ENCODE data around the gene CUX1. TPM values are rescaled to one million over a fixed set of nuclear protein-coding genes. Genes with fewer than 3 reads are reported as not detected.

The CUX1 gene
- total RNA-seq, 1 donor, result 46.2 TPM

- H3K4me3 ChIP-seq (ENCODE audit: low read depth, low read length), result no peak overlapping the region
- no peak for TF ChIP-seq CTCF (IDR thresholded peaks at IDR 0.05; ENCODE audit: insufficient read depth, low read depth, low read length)
- DNase-seq (ENCODE audit: low read depth), result no peak
Observed at GRCh38 chr7:102120666-102121195, 303.3 kb downstream of the CUX1 start.

GRCh38 chr7:102122026-102122425 lies 304.6 kb downstream of the CUX1 start:
- TF ChIP-seq CTCF (IDR thresholded peaks at IDR 0.05; ENCODE audit: insufficient read depth, low read depth, low read length), result no peak
- peak; percentile 85 for DNase-seq (ENCODE audit: low read depth)
- peak overlapping the region; percentile 1 for H3K4me3 ChIP-seq (ENCODE audit: low read depth, low read length)

- TF ChIP-seq CTCF (IDR thresholded peaks at IDR 0.05; ENCODE audit: insufficient read depth, low read depth, low read length), result no peak
- no peak overlapping the region for H3K4me3 ChIP-seq (ENCODE audit: low read depth, low read length)
- DNase-seq (ENCODE audit: low read depth), result peak; percentile 97
Observed at GRCh38 chr7:102125127-102125596, 307.7 kb downstream of the CUX1 start.

- DNase-seq (ENCODE audit: low read depth), result no peak
- TF ChIP-seq CTCF (IDR thresholded peaks at IDR 0.05; ENCODE audit: insufficient read depth, low read depth, low read length), result no peak
- H3K4me3 ChIP-seq (ENCODE audit: low read depth, low read length), result no peak overlapping the region
Observed at GRCh38 chr7:102128303-102128702, 310.9 kb downstream of the CUX1 start.

GRCh38 chr7:102129636-102130370 lies 312.4 kb downstream of the CUX1 start:
- H3K4me3 ChIP-seq (ENCODE audit: low read depth, low read length), result no peak overlapping the region
- TF ChIP-seq CTCF (IDR thresholded peaks at IDR 0.05; ENCODE audit: insufficient read depth, low read depth, low read length), result no peak
- DNase-seq (ENCODE audit: low read depth), result no peak

GRCh38 chr7:102132209-102132752 lies 314.9 kb downstream of the CUX1 start:
- TF ChIP-seq CTCF (IDR thresholded peaks at IDR 0.05; ENCODE audit: insufficient read depth, low read depth, low read length), result no peak

More at GRCh38 chr7:102132209-102132752, 314.9 kb downstream of the CUX1 start:
- no peak overlapping the region for H3K4me3 ChIP-seq (ENCODE audit: low read depth, low read length)
- DNase-seq (ENCODE audit: low read depth), result no peak

Data from fibroblast of villous mesenchyme (primary cell).